ENCODE measurements around the gene CKAP2L. TPM values are rescaled to one million over a fixed set of nuclear protein-coding genes. Genes with fewer than 3 reads are reported as not detected.

Gene CKAP2L
- total and polyA plus RNA-seq, 10 of the 15 experiments (the other 5 are each of a cell fraction or from before 2014, with no cell fraction given): 10.5 to 37.4 (median 20.2) TPM

DNA sequence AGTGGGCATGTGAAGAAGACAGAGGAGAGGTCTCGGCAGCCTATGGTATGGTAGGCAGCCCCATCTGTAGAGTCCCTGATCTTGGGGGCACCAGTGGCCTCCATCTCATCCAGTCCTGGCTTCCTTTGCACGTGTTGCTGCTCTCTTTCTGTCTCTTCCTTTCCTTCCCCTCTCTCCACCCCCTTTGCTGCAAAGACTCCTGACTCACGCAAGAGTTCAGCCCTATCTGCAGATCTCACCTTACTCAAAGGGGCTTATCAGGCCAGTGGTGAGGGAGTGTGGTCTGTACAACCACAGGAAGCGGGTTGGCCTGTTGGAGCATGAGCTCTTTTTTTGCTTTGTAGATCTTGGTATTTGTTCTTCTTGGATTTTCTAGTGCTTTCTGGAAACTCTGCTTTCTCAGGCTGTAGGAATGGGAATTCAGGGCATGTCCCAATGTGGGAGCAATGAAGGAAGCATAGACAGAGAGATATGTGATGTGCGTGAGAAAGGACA lies 58.2 kb downstream of the CKAP2L start (continued):
- TF ChIP-seq SMAD5 (IDR thresholded peaks at IDR 0.05; ENCODE audit: low read depth) (0 out of 2 replicates have a peak, but pooled peaks have one; percentile 42), JUND (IDR thresholded peaks at IDR 0.05; ENCODE audit: low read depth, low read length) (no peak), DPF2 (IDR thresholded peaks at IDR 0.05) (peak; percentile 57; the same call in 1 of the 2 replicates), MAX (IDR thresholded peaks at IDR 0.05; ENCODE audit: low read depth, low read length) (0 out of 2 replicates have a peak, but pooled peaks have one; percentile 29), ZBED1 (IDR thresholded peaks at IDR 0.05; ENCODE audit: borderline replicate concordance) (0 out of 2 replicates have a peak, but pooled peaks have one; percentile 39), SPI1 (IDR thresholded peaks at IDR 0.05; ENCODE audit: borderline replicate concordance, insufficient read depth, low read depth, low read length) (0 out of 2 replicates have a peak, but pooled peaks have one; percentile 10), PML (IDR thresholded peaks at IDR 0.05; ENCODE audit: low read length) (no peak), CHD1 (IDR thresholded peaks at IDR 0.05; ENCODE audit: low read depth, low read length) (no peak), SREBF1 (IDR thresholded peaks at IDR 0.05; ENCODE audit: low read length) (no peak), TCF12 (IDR thresholded peaks at IDR 0.05; ENCODE audit: low read depth, low read length) (no peak), POU2F2 (IDR thresholded peaks at IDR 0.05; ENCODE audit: borderline replicate concordance, low read depth, low read length) (peak; percentile 7; the same call in 1 of the 3 replicates), POLR2A (IDR thresholded peaks at IDR 0.05; ENCODE audit: low read depth, low read length) (no peak), NBN (IDR thresholded peaks at IDR 0.05) (peak; percentile 72), CREM (IDR thresholded peaks at IDR 0.05; ENCODE audit: low read depth) (peak; percentile 43; the same call in 1 of the 2 replicates), MLLT1 (IDR thresholded peaks at IDR 0.05) (peak; percentile 13; the same call in 1 of the 2 replicates), FOXM1 (IDR thresholded peaks at IDR 0.05; ENCODE audit: low read depth, low read length) (0 out of 2 replicates have a peak, but pooled peaks have one; percentile 19), PAX5 (IDR thresholded peaks at IDR 0.05; ENCODE audit: borderline replicate concordance, low read depth, low read length) (peak; percentile 46; the same call in 1 of the 2 replicates), HDAC6 (IDR thresholded peaks at IDR 0.05; ENCODE audit: unreplicated experiment) (no peak), RAD21 (IDR thresholded peaks at IDR 0.05; ENCODE audit: insufficient read depth, low read depth, low read length) (no peak), CBFB (IDR thresholded peaks at IDR 0.05; ENCODE audit: low read depth) (peak; percentile 80), MTA2 (IDR thresholded peaks at IDR 0.05; ENCODE audit: low read depth) (peak; percentile 62), NR2C1 (IDR thresholded peaks at IDR 0.05) (no peak), MEF2B (IDR thresholded peaks at IDR 0.05; ENCODE audit: partially characterized antibody, poor library complexity, severe bottlenecking) (peak; percentile 25), EED (IDR thresholded peaks at IDR 0.05; ENCODE audit: low read depth) (peak; percentile 80; the same call in 1 of the 2 replicates), BHLHE40 (IDR thresholded peaks at IDR 0.05; ENCODE audit: borderline replicate concordance in 1 of 2, low read depth in 2 of 2, low read length in 1 of 2) (peak; percentile 71 to 86), ZNF622 (IDR thresholded peaks at IDR 0.05) (no peak), IKZF1 (conservative IDR thresholded peaks at IDR 0.05) (peak; percentile 77)
- TF ChIP-seq, protein P1, sequence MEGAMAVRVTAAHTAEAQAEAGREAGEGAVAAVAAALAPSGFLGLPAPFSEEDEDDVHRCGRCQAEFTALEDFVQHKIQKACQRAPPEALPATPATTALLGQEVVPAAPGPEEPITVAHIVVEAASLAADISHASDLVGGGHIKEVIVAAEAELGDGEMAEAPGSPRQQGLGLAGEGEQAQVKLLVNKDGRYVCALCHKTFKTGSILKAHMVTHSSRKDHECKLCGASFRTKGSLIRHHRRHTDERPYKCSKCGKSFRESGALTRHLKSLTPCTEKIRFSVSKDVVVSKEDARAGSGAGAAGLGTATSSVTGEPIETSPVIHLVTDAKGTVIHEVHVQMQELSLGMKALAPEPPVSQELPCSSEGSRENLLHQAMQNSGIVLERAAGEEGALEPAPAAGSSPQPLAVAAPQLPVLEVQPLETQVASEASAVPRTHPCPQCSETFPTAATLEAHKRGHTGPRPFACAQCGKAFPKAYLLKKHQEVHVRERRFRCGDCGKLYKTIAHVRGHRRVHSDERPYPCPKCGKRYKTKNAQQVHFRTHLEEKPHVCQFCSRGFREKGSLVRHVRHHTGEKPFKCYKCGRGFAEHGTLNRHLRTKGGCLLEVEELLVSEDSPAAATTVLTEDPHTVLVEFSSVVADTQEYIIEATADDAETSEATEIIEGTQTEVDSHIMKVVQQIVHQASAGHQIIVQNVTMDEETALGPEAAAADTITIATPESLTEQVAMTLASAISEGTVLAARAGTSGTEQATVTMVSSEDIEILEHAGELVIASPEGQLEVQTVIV (IDR thresholded peaks at IDR 0.05; ENCODE audit: borderline replicate concordance, partially characterized antibody): no peak
- TF ChIP-seq, protein P2, sequence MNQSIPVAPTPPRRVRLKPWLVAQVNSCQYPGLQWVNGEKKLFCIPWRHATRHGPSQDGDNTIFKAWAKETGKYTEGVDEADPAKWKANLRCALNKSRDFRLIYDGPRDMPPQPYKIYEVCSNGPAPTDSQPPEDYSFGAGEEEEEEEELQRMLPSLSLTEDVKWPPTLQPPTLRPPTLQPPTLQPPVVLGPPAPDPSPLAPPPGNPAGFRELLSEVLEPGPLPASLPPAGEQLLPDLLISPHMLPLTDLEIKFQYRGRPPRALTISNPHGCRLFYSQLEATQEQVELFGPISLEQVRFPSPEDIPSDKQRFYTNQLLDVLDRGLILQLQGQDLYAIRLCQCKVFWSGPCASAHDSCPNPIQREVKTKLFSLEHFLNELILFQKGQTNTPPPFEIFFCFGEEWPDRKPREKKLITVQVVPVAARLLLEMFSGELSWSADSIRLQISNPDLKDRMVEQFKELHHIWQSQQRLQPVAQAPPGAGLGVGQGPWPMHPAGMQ (IDR thresholded peaks at IDR 0.05; ENCODE audit: borderline replicate concordance): peak; percentile 71; the same call in 1 of the 2 replicates
